Tibial artery (tissue), 4 donors: ENCODE data around the gene SPDYC.

Experiments
- DNase-seq, 2 donors: peaks; one replicate each; pipeline ENCODE4 v3.0.0-alpha.2; 2019
- H3K27ac ChIP-seq, 2 donors: fragments of 200-600 bp; sonication (generic) in 1 of 2; 1 replicate in 1 of 2; 2 replicates in 1 of 2; pipeline ENCODE4 v1.5.1; 2018 to 2019; ENCODE audit warnings: mild to moderate bottlenecking in 1 of 2
- H3K27me3 ChIP-seq, 2 donors: fragments of 200-600 bp; sonication (generic) in 1 of 2; one replicate each; pipeline versions ENCODE4 v1.5.1 to v1.6.0; 2016 to 2019
- H3K36me3 ChIP-seq, 3 donors: fragments of 200-600 bp; sonication (generic) in 2 of 3; one replicate each; pipeline ENCODE4 v1.5.1; 2016 to 2019; ENCODE audit warnings: mild to moderate bottlenecking in 2 of 3
- H3K4me1 ChIP-seq, 4 donors: fragments of 200-600 bp; sonication (generic) in 2 of 4; 1 replicate in 3 of 4; 2 replicates in 1 of 4; pipeline ENCODE4 v1.5.1; 2016 to 2019
- H3K4me3 ChIP-seq, 2 donors: fragments of 200-600 bp; sonication (generic) in 1 of 2; 1 replicate in 1 of 2; 2 replicates in 1 of 2; pipeline ENCODE4 v1.5.1; 2018 to 2019; ENCODE audit warnings: mild to moderate bottlenecking in 2 of 2
- H3K9me3 ChIP-seq, 3 donors: fragments of 200-600 bp; sonication (generic) in 1 of 3; one replicate each; pipeline ENCODE4 v1.5.1; 2016 to 2019
- intact Hi-C: fragments of 100-400 bp; cut with DNase I; formaldehyde crosslinking; loops from one replicate; pipeline ENCODE4 v1.15.0; 2023; ENCODE audit warnings: low total_unique reads
- TF ChIP-seq, protein P1 (sequence below), 2 experiments: fragments of 200-600 bp in 1 of 2; fragments of 450-650 bp in 1 of 2; IDR thresholded peaks; one replicate each; pipeline ENCODE4 v1.5.1; 2017 to 2019; ENCODE audit warnings: antibody characterized with exemption in 2 of 2, mild to moderate bottlenecking in 1 of 2, moderate library complexity in 1 of 2

The SPDYC gene

DNA sequence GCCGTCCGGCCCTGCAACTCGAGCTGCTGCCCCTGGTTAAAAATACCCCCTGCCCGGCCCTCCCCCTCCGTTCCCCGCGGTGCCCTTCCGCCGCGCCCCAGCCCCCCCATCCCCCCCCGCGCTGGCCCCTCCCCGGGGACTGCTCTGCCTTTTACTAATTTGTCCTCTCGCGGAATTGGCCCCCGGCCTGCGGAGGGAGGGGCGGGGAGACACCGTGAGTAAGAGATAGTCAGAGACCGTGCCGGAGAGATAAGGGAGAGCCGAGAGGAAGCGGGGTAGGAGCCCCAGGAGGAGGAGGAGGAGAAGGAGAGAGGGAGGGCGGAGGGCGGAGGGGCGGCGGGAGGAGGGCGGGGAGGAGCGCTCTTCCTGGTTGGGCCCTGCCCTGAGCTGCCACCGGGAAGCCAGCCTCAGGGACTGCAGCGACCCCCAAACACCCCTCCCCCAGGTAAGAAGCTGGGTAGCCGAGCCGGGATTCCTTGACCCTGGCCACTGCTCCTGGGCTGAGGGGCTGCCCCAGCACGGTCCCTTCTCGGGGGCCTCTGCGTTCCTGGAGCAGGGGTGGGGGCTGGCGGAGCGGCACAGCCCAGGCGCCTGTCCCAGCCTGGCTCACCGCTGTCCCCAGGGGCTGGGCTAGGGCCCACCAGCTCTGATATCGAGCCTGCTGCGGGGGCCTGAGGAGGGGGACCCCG lies 11.7 kb downstream of the SPDYC start, which contains the start of gene CAPN1:
Gene CAPN1 (plus strand): TSS at position 360 of the 689 bp plus-strand sequence. CDS start 774 bp downstream, outside the sequence.
- TF ChIP-seq, protein P1, sequence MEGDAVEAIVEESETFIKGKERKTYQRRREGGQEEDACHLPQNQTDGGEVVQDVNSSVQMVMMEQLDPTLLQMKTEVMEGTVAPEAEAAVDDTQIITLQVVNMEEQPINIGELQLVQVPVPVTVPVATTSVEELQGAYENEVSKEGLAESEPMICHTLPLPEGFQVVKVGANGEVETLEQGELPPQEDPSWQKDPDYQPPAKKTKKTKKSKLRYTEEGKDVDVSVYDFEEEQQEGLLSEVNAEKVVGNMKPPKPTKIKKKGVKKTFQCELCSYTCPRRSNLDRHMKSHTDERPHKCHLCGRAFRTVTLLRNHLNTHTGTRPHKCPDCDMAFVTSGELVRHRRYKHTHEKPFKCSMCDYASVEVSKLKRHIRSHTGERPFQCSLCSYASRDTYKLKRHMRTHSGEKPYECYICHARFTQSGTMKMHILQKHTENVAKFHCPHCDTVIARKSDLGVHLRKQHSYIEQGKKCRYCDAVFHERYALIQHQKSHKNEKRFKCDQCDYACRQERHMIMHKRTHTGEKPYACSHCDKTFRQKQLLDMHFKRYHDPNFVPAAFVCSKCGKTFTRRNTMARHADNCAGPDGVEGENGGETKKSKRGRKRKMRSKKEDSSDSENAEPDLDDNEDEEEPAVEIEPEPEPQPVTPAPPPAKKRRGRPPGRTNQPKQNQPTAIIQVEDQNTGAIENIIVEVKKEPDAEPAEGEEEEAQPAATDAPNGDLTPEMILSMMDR (IDR thresholded peaks at IDR 0.05): no peak
- intact Hi-C loops: loop anchor here (2.0 kb wide), 1 partner anchor 71 kb away; the partner anchor contains the start of gene TM7SF2
- peaks cover 4 to 26% (median 12%) of the 10 kb centered on the region in 3 donors for H3K36me3 ChIP-seq
- peak; percentile 83 to 91 for DNase-seq
- H3K9me3 ChIP-seq: no peaks in the 10 kb centered on the region
- H3K27ac ChIP-seq: peak within 1 kb of the TSS; percentile 88 to 98
- no peaks in the 10 kb centered on the region for H3K27me3 ChIP-seq
- peak within 1 kb of the TSS; percentile 85 to 91 for H3K4me3 ChIP-seq
- peaks cover 0 to 37% (median 23%) of the 10 kb centered on the region in 4 donors for H3K4me1 ChIP-seq

DNA sequence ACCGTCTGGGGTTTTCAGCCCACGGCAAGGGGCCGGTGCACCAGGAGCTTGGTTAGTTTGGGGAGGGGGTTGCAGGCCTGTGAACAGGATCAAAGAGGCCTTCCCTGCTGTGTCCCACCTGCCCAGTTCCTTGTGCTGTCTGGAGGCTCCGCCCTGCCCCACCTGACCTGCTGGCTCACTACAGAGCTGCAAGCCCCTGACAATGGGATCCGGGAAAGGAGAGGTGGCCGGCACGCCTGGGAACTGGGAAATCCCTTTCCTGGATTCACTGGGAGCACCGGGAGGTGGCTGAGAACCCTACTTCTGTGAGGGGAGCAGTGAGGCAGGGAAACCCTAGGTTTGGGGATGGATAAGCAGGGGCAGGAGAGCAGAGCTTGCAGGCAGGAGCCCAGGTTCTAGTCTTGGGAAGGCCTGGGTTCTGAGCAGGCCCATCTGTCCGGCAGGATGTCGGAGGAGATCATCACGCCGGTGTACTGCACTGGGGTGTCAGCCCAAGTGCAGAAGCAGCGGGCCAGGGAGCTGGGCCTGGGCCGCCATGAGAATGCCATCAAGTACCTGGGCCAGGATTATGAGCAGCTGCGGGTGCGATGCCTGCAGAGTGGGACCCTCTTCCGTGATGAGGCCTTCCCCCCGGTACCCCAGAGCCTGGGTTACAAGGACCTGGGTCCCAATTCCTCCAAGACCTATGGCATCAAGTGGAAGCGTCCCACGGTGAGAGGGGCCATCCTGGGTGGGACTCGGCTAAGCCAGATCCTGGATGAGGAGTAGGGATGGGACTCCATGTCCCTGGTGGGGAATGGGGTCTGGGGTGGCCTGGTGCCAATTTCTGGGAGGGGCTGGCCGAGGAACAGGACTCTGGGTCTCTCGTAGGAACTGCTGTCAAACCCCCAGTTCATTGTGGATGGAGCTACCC lies 12.5 kb downstream of the SPDYC start:
- peak in 1 of 2 donors; percentile 72 for DNase-seq
- TF ChIP-seq, protein P1 (IDR thresholded peaks at IDR 0.05): no peak
- Histone ChIP-seq H3K9me3 (no peaks in the 10 kb centered on the region), H3K4me3 (peak overlapping the region; percentile 85 to 91), H3K36me3 (peaks cover 11 to 34% (median 20%) of the 10 kb centered on the region in 3 donors), H3K27ac (peak overlapping the region; percentile 88 to 98), H3K4me1 (peaks cover 0 to 37% (median 23%) of the 10 kb centered on the region in 4 donors), H3K27me3 (no peaks in the 10 kb centered on the region)
- intact Hi-C loops: no loop called here

DNA sequence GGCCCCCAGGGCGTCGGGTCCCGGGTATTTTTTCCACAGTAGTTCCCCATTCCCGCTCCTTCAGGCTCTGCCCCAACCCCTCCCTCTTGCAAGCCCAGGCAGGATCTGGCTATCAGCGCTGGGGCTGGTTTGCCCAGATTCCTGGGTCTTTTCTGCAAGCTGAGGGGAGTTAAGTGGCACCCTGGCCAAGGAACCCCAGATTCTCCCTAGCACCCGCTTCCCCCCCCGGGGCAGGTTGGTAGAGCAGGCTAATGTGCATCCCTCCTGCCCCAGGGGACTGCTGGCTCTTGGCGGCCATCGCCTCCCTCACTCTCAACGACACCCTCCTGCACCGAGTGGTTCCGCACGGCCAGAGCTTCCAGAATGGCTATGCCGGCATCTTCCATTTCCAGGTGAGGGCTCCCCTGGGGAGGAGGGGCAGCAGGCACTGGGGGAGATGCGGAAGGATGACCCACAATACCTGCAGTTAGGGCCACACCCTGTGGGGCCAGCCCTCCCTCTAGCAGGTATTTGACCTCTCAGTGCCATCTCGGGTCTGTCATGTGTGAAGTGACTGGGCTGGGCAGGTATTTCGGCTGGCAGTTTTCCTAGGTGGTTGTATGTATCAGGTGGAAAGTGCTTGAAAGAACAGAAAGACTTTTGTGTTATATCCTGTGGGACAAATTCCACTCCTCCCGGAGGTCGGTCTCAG lies 13.3 kb downstream of the SPDYC start:
- peak overlapping the region; percentile 85 to 91 for H3K4me3 ChIP-seq
- no peaks in the 10 kb centered on the region for H3K9me3 ChIP-seq
- H3K4me1 ChIP-seq: peaks cover 0 to 37% (median 23%) of the 10 kb centered on the region in 4 donors
- peak overlapping the region; percentile 88 to 98 for H3K27ac ChIP-seq
- TF ChIP-seq, protein P1 (IDR thresholded peaks at IDR 0.05): no peak
- H3K36me3 ChIP-seq: peaks cover 17 to 43% (median 28%) of the 10 kb centered on the region in 3 donors
- H3K27me3 ChIP-seq: no peaks in the 10 kb centered on the region
- intact Hi-C loops: no loop called here
- DNase-seq: no peak

DNA sequence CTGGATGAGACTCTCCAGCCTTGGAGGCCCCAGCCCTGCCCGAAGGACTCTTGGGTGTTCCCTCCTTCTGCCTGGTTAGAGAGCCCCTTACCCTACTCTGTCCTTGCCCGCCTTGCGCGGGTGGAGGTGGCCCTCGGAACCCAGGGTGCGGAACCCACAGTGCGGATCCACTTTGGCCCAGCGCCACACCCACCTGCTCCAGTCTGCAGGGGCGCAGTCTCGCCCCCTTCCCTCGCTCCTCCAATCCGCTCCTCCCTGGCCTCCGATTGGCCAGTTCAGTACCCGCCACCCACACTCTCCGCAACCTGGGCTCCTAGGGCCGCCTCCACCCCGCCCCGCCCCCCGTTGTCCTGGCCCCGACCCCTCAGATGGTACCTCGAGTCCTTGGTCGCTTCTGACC lies 14.1 kb downstream of the SPDYC start:
- Histone ChIP-seq H3K4me1 (peaks cover 0 to 37% (median 23%) of the 10 kb centered on the region in 4 donors), H3K36me3 (peaks cover 25 to 51% (median 36%) of the 10 kb centered on the region in 3 donors), H3K27me3 (no peaks in the 10 kb centered on the region), H3K9me3 (no peaks in the 10 kb centered on the region), H3K4me3 (no peak overlapping the region), H3K27ac (peak overlapping the region in 1 of 2 donors; percentile 10)
- TF ChIP-seq, protein P1 (IDR thresholded peaks at IDR 0.05): no peak
- intact Hi-C loops: no loop called here
- no peak for DNase-seq

DNA sequence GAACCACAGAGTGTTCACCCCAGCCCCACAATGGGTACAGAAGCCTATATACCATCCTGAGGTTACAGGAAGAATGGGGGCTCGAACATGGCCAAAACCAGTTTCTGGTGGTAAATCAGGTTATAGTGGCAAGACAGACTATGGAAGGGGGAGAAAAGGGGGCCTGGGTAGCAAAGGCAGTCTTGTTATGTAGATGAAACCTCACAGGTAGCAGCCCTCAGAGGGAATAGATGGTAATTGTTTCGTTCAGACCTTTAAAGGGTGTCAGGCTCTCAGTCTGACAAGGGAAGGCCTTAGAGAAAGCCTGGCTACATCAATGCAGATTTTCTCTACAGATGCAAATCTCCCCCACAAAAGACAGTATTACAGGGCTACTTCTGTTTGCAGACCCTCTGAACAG lies 15.1 kb downstream of the SPDYC start:
- TF ChIP-seq, protein P1 (IDR thresholded peaks at IDR 0.05): no peak
- Histone ChIP-seq H3K9me3 (no peaks in the 10 kb centered on the region), H3K27ac (no peak overlapping the region), H3K27me3 (no peaks in the 10 kb centered on the region), H3K36me3 (peaks cover 30 to 61% (median 46%) of the 10 kb centered on the region in 3 donors), H3K4me1 (peaks cover 0 to 37% (median 22%) of the 10 kb centered on the region in 4 donors), H3K4me3 (no peak overlapping the region)
- intact Hi-C loops: no loop called here
- no peak for DNase-seq
